NCI-H146 (cell line): ENCODE measurements around the gene DLG2.

Source experiments
- DNase-seq: peaks from one replicate; lab custom pipeline; 2025; lab: John Stamatoyannopoulos, UW

DLG2 gene

GRCh38 chr11:84256618-84257017 is 1370.5 kb downstream of the DLG2 start:
- DNase-seq: no peak

GRCh38 chr11:84255483-84255882 is 1371.7 kb downstream of the DLG2 start:
- no peak for DNase-seq

- no peak for DNase-seq
Observed at GRCh38 chr11:84250834-84251613, 1376.1 kb downstream of the DLG2 start.

GRCh38 chr11:84249344-84250135 is 1377.6 kb downstream of the DLG2 start:
- no peak for DNase-seq

GRCh38 chr11:84247926-84248325 is 1379.2 kb downstream of the DLG2 start:
- no peak for DNase-seq

- DNase-seq: no peak
Observed at GRCh38 chr11:84247129-84247528, 1380.0 kb downstream of the DLG2 start.

GRCh38 chr11:84243629-84244263 is 1383.4 kb downstream of the DLG2 start:
- no peak for DNase-seq

- no peak for DNase-seq
Observed at GRCh38 chr11:84241343-84242131, 1385.6 kb downstream of the DLG2 start.

- DNase-seq: no peak
Observed at GRCh38 chr11:84240847-84241246, 1386.3 kb downstream of the DLG2 start.

- no peak for DNase-seq
Observed at GRCh38 chr11:84236436-84236835, 1390.7 kb downstream of the DLG2 start.

- no peak for DNase-seq
Observed at GRCh38 chr11:84234462-84235202, 1392.5 kb downstream of the DLG2 start.

- no peak for DNase-seq
Observed at GRCh38 chr11:84234011-84234410, 1393.1 kb downstream of the DLG2 start.

- DNase-seq: no peak
Observed at GRCh38 chr11:84232511-84232910, 1394.6 kb downstream of the DLG2 start.

- no peak for DNase-seq
Observed at GRCh38 chr11:84230402-84230801, 1396.7 kb downstream of the DLG2 start.

GRCh38 chr11:84227970-84228665 is 1399.0 kb downstream of the DLG2 start:
- DNase-seq: no peak

GRCh38 chr11:84224042-84224441 is 1403.1 kb downstream of the DLG2 start:
- DNase-seq: no peak

- no peak for DNase-seq
Observed at GRCh38 chr11:84218318-84218717, 1408.8 kb downstream of the DLG2 start.

- no peak for DNase-seq
Observed at GRCh38 chr11:84215672-84216071, 1411.5 kb downstream of the DLG2 start.

GRCh38 chr11:84214557-84214956 is 1412.6 kb downstream of the DLG2 start:
- DNase-seq: no peak

- DNase-seq: no peak
Observed at GRCh38 chr11:84212468-84213390, 1414.4 kb downstream of the DLG2 start.
